Neural cell (in vitro differentiated cells): Measurements from ENCODE around the gene GCN1. TPM values are rescaled to one million over a fixed set of nuclear protein-coding genes. Genes with fewer than 3 reads are reported as not detected.

Experiments used
- H2AFZ ChIP-seq: fragments of 200-600, 300-800 bp; sonication (generic), shearing (Covaris generic); 2 replicates; pipeline ENCODE4 v1.6.0; 2014; ENCODE audit warnings: low read depth, mild to moderate bottlenecking, antibody characterized with exemption, low read length, moderate library complexity
- H3F3A ChIP-seq: fragments of 200-600 bp; shearing (Covaris generic); 2 replicates; pipeline ENCODE4 v1.6.1; 2016; ENCODE audit warnings: mild to moderate bottlenecking, moderate library complexity, mixed read lengths, antibody characterized with exemption, low read length; ENCODE audit not compliant: insufficient read depth, poor library complexity, severe bottlenecking
- H3K27ac ChIP-seq: fragments of 200-600, 300-800 bp; sonication (generic), shearing (Covaris generic); 2 replicates; pipeline ENCODE4 v1.5.1; 2014; ENCODE audit warnings: mild to moderate bottlenecking, low read length, moderate library complexity
- H3K27me3 ChIP-seq: fragments of 300-800, 200-600 bp; sonication (generic), shearing (Covaris generic); 2 replicates; pipeline ENCODE4 v1.6.0; 2014; ENCODE audit warnings: mild to moderate bottlenecking, low read depth, low read length, moderate library complexity; ENCODE audit not compliant: insufficient read depth
- H3K36me3 ChIP-seq: fragments of 300-800, 200-600 bp; sonication (generic), shearing (Covaris generic); 2 replicates; pipeline ENCODE4 v1.5.1; 2014; ENCODE audit warnings: mild to moderate bottlenecking, antibody characterized with exemption, low read length, moderate library complexity; ENCODE audit not compliant: insufficient read depth
- H3K4me2 ChIP-seq: fragments of 300-800, 200-600 bp; sonication (generic), shearing (Covaris generic); 2 replicates; pipeline ENCODE4 v1.6.0; 2014; ENCODE audit warnings: mild to moderate bottlenecking, low read length
- H3K4me3 ChIP-seq: fragments of 300-800, 200-600 bp; sonication (generic), shearing (Covaris generic); 2 replicates; pipeline ENCODE4 v1.5.1; 2014; ENCODE audit warnings: mild to moderate bottlenecking, low read length, moderate library complexity
- H3K79me2 ChIP-seq: fragments of 200-600 bp; shearing (Covaris generic); replicated peaks from 2 replicates; pipeline ENCODE4 v1.6.0; 2014; ENCODE audit warnings: mild to moderate bottlenecking, low read length, moderate library complexity; ENCODE audit not compliant: insufficient read depth
- H3K9ac ChIP-seq: fragments of 300-800, 200-600 bp; sonication (generic), shearing (Covaris generic); 2 replicates; pipeline ENCODE4 v1.6.1; 2016; ENCODE audit warnings: mild to moderate bottlenecking, low read length, mixed read lengths
- H3K9me2 ChIP-seq: fragments of 200-600 bp; shearing (Covaris generic); 2 replicates; pipeline ENCODE4 v1.6.1; 2016; ENCODE audit warnings: mild to moderate bottlenecking, low read length, mixed read lengths; ENCODE audit not compliant: insufficient read depth
- H3K9me3 ChIP-seq: fragments of 200-600, 300-800 bp; sonication (generic), shearing (Covaris generic); 2 replicates; pipeline ENCODE4 v1.6.1; 2016; ENCODE audit warnings: mild to moderate bottlenecking, mixed run types, low read length, moderate library complexity, mixed read lengths
- H4K20me1 ChIP-seq: fragments of 200-600 bp; shearing (Covaris generic); 2 replicates; pipeline ENCODE4 v1.6.1; 2016; ENCODE audit warnings: mild to moderate bottlenecking, mixed run types; ENCODE audit not compliant: insufficient read depth
- CTCF ChIP-seq: fragments of 450-650 bp; IDR thresholded peaks from 2 replicates; pipeline ENCODE4 v1.5.1; 2014; ENCODE audit warnings: antibody characterized with exemption, mild to moderate bottlenecking, moderate library complexity; ENCODE audit not compliant: poor library complexity, severe bottlenecking
- EP300 ChIP-seq: fragments of 450-650 bp; conservative IDR thresholded peaks from 2 replicates; pipeline ENCODE4 v1.6.1; 2014; ENCODE audit warnings: antibody characterized with exemption, mild to moderate bottlenecking, moderate library complexity; ENCODE audit not compliant: poor library complexity, severe bottlenecking
- EZH2 ChIP-seq: fragments of 200-600, 300-800 bp; shearing (Covaris generic), sonication (generic); IDR thresholded peaks from 2 replicates; pipeline ENCODE4 v1.6.1; 2014; ENCODE audit warnings: antibody characterized with exemption, low read length, borderline replicate concordance, mild to moderate bottlenecking; ENCODE audit not compliant: insufficient read depth, poor library complexity, severe bottlenecking
- MXI1 ChIP-seq: fragments of 450-650 bp; conservative IDR thresholded peaks from 2 replicates; pipeline ENCODE4 v1.6.1; 2014; ENCODE audit warnings: antibody characterized with exemption, mild to moderate bottlenecking; ENCODE audit not compliant: poor library complexity, severe bottlenecking
- POLR2AphosphoS5 ChIP-seq: IDR thresholded peaks from 2 replicates; pipeline ENCODE4 v1.6.1; 2012
- RAD21 ChIP-seq: fragments of 450-650 bp; conservative IDR thresholded peaks from 2 replicates; pipeline ENCODE4 v1.6.1; 2014; ENCODE audit warnings: antibody characterized with exemption, mild to moderate bottlenecking, moderate library complexity
- SMC3 ChIP-seq: fragments of 450-650 bp; conservative IDR thresholded peaks from 2 replicates; pipeline ENCODE4 v1.6.1; 2014; ENCODE audit warnings: antibody characterized with exemption, mild to moderate bottlenecking, moderate library complexity; ENCODE audit not compliant: poor library complexity
- TAF1 ChIP-seq: IDR thresholded peaks from 2 replicates; pipeline ENCODE4 v1.6.1; 2012; ENCODE audit warnings: low read depth
- polyA plus RNA-seq: library from polyadenylated mRNA; depleted of rRNA; stranded (reverse); fragments of >200 nt; gene quantifications from 2 replicates; pipeline ENCODE4 v1.2.3, GENCODE V29; 2014
- TF ChIP-seq, protein P1 (sequence below): IDR thresholded peaks from 2 replicates; pipeline ENCODE4 v1.6.1; 2012; ENCODE audit warnings: borderline replicate concordance

The GCN1 gene
- polyA plus RNA-seq, 1 donor from 2014 or later = 21.5 TPM

GRCh38 chr12:120175062-120175461 is 19.5 kb downstream of the GCN1 start:
- H3K9ac ChIP-seq = no peak overlapping the region
- no peaks in the 10 kb centered on the region for H3K27me3 ChIP-seq
- no peaks in the 10 kb centered on the region for H3F3A ChIP-seq
- no peak overlapping the region for H2AFZ ChIP-seq
- no peaks in the 10 kb centered on the region for H4K20me1 ChIP-seq
- no peaks in the 10 kb centered on the region for H3K9me2 ChIP-seq
- no peak overlapping the region for H3K4me2 ChIP-seq
- no peak for TF ChIP-seq EZH2
- H3K9me3 ChIP-seq = no peaks in the 10 kb centered on the region
- H3K27ac ChIP-seq = no peak overlapping the region
- no peaks in the 10 kb centered on the region for H3K36me3 ChIP-seq
- H3K79me2 ChIP-seq = no peaks in the 10 kb centered on the region
- H3K4me3 ChIP-seq = no peak overlapping the region

DNA sequence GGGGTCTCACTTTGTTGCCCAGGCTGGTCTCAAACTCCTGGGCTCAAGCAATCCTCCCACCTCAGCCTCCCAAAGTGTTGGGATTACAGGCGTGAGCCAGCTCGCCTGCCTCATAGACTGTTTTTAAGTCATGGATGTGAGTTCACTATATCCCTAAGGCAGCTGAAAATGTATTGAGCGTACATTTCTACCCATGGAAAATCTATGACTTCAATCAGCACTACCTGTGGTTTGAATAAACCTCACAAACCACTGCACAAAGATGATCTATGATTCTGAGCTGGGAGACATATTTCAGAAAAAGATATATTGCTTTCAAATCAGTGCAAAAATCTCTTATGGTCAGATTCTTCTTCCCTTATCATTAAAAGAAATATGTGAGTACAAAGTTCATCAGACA is 22.5 kb downstream of the GCN1 start:
- Histone ChIP-seq H4K20me1 (no peaks in the 10 kb centered on the region), H3F3A (no peaks in the 10 kb centered on the region), H3K4me2 (no peak overlapping the region), H3K27me3 (no peaks in the 10 kb centered on the region), H3K79me2 (no peaks in the 10 kb centered on the region), H3K4me3 (no peak overlapping the region), H3K27ac (no peak overlapping the region), H3K36me3 (no peaks in the 10 kb centered on the region), H3K9me3 (no peaks in the 10 kb centered on the region), H3K9me2 (no peaks in the 10 kb centered on the region), H2AFZ (no peak overlapping the region), H3K9ac (no peak overlapping the region)
- TF ChIP-seq EP300 = no peak
- no peak for TF ChIP-seq TAF1
- TF ChIP-seq RAD21 = no peak
- TF ChIP-seq POLR2AphosphoS5 = no peak
- TF ChIP-seq, protein P1, sequence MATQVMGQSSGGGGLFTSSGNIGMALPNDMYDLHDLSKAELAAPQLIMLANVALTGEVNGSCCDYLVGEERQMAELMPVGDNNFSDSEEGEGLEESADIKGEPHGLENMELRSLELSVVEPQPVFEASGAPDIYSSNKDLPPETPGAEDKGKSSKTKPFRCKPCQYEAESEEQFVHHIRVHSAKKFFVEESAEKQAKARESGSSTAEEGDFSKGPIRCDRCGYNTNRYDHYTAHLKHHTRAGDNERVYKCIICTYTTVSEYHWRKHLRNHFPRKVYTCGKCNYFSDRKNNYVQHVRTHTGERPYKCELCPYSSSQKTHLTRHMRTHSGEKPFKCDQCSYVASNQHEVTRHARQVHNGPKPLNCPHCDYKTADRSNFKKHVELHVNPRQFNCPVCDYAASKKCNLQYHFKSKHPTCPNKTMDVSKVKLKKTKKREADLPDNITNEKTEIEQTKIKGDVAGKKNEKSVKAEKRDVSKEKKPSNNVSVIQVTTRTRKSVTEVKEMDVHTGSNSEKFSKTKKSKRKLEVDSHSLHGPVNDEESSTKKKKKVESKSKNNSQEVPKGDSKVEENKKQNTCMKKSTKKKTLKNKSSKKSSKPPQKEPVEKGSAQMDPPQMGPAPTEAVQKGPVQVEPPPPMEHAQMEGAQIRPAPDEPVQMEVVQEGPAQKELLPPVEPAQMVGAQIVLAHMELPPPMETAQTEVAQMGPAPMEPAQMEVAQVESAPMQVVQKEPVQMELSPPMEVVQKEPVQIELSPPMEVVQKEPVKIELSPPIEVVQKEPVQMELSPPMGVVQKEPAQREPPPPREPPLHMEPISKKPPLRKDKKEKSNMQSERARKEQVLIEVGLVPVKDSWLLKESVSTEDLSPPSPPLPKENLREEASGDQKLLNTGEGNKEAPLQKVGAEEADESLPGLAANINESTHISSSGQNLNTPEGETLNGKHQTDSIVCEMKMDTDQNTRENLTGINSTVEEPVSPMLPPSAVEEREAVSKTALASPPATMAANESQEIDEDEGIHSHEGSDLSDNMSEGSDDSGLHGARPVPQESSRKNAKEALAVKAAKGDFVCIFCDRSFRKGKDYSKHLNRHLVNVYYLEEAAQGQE = no peak
- TF ChIP-seq EZH2 = no peak
- no peak for TF ChIP-seq SMC3

GRCh38 chr12:120170631-120171030 is 23.9 kb downstream of the GCN1 start:
- no peaks in the 10 kb centered on the region for H3K9me2 ChIP-seq
- H3K4me2 ChIP-seq = no peak overlapping the region
- H3K36me3 ChIP-seq = no peaks in the 10 kb centered on the region
- H3K9ac ChIP-seq = no peak overlapping the region
- H3K9me3 ChIP-seq = no peaks in the 10 kb centered on the region
- no peak overlapping the region for H3K4me3 ChIP-seq
- H4K20me1 ChIP-seq = no peaks in the 10 kb centered on the region
- H3K79me2 ChIP-seq = no peaks in the 10 kb centered on the region
- H2AFZ ChIP-seq = no peak overlapping the region
- H3K27me3 ChIP-seq = no peaks in the 10 kb centered on the region
- no peak overlapping the region for H3K27ac ChIP-seq
- no peaks in the 10 kb centered on the region for H3F3A ChIP-seq
- no peak for TF ChIP-seq CTCF
- TF ChIP-seq, protein P1 = no peak
- no peak for TF ChIP-seq SMC3
- no peak for TF ChIP-seq EZH2
- TF ChIP-seq RAD21 = no peak
- no peak for TF ChIP-seq EP300
- TF ChIP-seq TAF1 = no peak
- no peak for TF ChIP-seq MXI1
- no peak for TF ChIP-seq POLR2AphosphoS5
